GM21737 (cell line): ENCODE data around the gene TENM3.
"Not testable (repeated sequence)": the region's sequence is repeated elsewhere in the genome, so short reads cannot be mapped to it uniquely, and the experiment has no call there.

Source experiments
- ATAC-seq: cut with Tn5 transposase; IDR thresholded peaks from one replicate; pipeline ENCODE4 v1.9.1; 2021; ENCODE audit warnings: mild to moderate bottlenecking, moderate library complexity; ENCODE audit not compliant: unreplicated experiment

TENM3 gene

DNA sequence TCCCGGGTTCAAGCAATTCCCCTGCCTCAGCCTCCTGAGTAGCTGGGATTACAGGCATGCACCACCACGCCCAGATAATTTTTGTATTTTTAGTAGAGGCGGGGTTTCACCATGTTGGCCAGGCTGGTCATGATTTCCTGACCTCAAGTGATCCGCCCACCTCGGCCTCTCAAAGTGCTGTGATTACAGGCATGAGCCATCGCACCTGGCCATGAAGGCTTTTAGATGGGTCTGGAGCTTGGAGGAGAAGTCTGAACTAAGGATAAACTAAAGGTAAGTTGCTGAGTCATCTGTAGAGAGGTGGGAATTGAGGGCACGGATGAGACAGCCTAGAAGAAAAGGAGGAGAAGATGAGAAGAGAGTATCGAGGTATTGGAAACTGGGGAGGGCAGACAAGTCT is at the start of gene TENM3:
TSS of gene TENM3 (plus strand) at position 199 of the 400 bp plus-strand sequence. CDS start 80,619 bp downstream, outside the sequence.
- not testable (repeated sequence) for ATAC-seq

GRCh38 chr4:182194091-182194824 is 48.9 kb upstream of the TENM3 start:
- no peak for ATAC-seq

GRCh38 chr4:182197611-182198010 is 45.6 kb upstream of the TENM3 start:
- ATAC-seq, result no peak

DNA sequence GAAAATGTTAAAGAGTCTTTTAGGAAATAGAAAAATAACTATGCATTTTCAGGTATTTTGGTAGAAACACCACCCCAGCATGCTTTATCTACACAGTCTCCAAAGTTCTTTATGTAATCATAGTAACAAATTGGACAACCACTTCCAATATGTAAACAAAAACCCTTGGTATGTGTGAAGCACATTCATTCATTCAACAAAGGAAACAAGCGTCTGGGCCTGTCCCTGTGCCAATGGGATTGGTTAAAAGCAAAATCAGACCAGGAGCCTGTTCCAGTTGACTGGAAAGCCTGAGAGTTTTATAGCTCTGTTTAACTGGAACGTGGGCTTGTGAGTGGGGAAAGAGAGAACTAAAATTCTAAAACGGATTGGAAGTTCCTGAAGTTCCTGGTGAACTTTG is 41.3 kb upstream of the TENM3 start:
- ATAC-seq, result no peak

DNA sequence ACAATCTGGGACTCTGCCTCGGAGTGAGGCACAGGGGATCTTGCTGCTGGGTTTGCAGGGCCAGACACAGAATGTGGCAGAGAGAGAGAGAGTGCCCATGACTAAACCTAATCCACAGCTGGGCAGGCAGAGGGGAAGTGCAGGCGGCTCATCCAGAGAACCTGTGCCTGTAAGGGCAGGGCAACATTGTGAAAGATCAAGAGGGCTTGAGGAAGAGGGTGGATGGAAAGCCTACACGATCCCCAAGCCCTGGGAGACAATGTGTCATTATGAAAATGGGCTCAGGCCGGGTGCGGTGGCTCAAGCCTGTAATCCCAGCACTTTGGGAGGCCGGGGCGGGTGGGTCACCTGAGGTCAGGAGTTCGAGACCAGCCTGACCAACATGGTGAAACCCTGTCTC is 40.6 kb upstream of the TENM3 start:
- ATAC-seq, result no peak

- ATAC-seq, result no peak
These were observed 39.3 kb upstream of the TENM3 start for GRCh38 chr4:182203872-182204411.

- no peak for ATAC-seq
These were observed 37.9 kb upstream of the TENM3 start for GRCh38 chr4:182205306-182205705.

DNA sequence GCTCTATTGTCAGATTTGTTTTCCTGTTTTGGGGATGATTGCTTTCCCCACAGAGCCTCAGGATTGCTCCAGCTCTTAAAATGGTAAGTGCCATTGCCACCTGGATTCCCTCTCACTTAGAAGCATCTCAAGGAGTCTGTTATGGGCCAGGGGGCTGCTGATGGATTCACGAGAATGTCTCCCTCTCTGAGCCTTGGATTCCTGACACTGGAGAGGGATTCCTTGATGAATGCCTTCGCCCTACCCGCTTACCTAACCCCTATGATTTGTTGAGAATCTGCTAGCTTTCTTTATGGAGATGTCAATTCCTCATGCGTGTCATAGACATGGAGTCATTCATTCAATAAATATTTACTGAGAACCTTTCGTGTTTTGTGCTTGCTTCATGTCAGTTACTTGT is 36.9 kb upstream of the TENM3 start:
- ATAC-seq, result no peak

GRCh38 chr4:182206916-182207315 is 36.3 kb upstream of the TENM3 start:
- ATAC-seq, result no peak

- no peak for ATAC-seq
These were observed 35.3 kb upstream of the TENM3 start for GRCh38 chr4:182207830-182208396.

GRCh38 chr4:182208526-182209050 is 34.6 kb upstream of the TENM3 start:
- ATAC-seq, result no peak

DNA sequence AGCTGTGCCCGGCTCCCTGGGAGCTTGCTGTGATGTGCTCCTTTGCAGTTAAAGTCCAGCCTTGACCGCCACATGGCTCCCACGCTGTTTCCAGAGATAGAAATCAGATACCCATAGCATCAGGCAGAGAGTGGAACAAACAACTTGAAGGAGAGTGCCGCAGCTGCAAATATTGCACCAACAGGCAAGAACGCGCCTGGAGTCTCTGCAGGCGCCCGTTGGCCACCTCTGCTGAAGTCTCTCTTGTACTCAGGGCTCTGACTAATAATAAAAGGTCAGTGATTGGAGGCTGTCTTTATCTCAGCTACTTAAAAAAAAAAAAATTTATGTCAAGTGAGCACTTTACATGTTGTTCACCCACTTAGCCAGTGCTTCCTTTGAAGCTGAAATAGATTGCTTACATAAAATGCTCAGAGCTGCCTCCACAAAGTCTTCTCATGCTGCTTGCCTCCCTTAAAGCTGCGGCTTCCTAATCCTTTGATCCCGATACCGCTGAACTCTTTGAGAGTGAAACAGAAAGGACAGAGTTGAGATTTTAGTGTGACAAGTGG is 30.9 kb upstream of the TENM3 start:
- ATAC-seq, result no peak

DNA sequence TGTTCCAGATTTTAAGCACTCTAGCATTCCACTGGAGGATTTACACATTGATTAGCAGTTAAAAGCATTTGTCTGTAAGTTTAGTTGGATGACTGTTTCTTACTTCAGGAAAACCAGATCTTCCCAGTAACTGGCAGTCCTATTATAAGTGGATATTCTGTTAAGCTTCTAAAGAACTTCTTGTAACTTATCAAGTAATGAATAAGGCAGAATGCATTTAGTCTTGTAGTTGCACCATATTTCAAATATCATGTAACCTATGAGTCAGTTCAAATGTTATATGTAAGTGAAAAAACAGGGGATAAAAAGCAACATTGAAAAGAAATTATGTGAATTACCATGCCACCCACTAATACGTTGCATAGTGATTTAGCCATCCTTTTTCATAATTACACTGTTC is 30.2 kb upstream of the TENM3 start:
- ATAC-seq, result no peak

GRCh38 chr4:182215148-182215547 is 28.1 kb upstream of the TENM3 start:
- no peak for ATAC-seq

- ATAC-seq, result no peak
These were observed 27.2 kb upstream of the TENM3 start for GRCh38 chr4:182216005-182216404.

DNA sequence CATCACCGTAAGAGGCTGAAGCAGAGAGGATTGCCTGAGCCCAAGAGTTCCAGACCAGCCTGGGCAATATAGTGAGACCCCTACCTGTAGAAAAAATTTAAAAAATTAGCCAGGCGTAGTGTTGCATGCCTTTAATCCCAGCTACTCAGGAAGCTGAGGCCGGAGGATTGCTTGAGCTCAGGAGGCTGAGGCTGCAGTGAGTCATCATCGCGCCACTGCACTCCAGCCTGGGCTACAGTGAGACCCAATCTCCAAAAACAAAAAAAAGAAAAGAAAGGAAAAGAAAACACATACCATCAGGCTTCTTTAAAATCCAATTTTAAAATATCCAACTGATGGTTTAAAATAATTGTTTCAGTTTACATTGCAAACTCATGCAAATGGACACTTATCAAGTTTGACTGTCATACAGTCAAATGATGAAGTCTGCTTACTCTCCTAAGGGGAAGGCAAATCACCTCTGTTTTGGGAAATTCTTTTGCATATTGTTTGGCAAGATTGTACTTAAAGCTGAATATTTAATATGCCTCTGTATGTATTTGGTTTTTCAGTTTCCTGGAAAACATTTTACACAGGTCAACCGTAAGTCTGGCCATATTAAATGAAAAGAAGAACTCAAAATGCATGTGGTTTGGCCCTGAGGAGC is 23.7 kb upstream of the TENM3 start:
- no peak for ATAC-seq

DNA sequence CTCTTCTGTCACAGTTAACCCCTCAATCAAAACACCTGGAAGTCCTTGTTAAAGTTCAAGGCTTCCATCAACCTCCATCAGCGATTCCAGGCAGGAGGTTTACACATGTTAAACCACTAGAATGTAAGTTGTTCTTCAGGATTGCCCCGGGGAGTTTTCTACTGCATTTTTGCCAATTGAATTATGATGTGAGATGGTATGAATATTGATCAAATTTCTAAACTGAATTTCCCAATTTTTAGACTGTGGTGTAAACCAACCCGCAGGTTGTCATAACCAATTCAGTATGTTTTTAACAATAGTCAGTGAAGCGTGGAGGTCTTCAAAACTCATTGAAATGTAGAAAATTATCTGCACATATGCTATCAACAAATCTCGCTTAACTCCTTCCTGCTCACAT is 21.2 kb upstream of the TENM3 start:
- ATAC-seq, result no peak

DNA sequence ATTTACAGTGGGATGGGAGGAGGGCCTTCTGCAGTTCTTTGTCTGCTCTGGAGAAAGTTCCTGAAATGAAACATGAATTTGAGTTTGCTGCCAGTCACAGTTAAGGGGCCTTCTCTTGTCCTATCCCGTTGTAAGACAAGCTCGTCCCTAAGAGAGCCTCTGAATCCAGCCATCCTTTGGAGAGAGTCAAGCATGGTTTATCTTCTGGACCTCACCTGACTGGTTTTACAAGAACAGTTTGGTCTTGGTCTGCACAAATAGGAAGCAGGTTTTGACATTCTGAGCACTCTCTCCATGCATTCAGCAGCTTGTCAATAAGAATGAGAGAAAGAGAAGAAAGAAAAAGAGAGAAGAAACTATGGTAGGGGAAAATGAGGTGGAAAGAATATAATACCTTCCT is 20.4 kb upstream of the TENM3 start:
- no peak for ATAC-seq

DNA sequence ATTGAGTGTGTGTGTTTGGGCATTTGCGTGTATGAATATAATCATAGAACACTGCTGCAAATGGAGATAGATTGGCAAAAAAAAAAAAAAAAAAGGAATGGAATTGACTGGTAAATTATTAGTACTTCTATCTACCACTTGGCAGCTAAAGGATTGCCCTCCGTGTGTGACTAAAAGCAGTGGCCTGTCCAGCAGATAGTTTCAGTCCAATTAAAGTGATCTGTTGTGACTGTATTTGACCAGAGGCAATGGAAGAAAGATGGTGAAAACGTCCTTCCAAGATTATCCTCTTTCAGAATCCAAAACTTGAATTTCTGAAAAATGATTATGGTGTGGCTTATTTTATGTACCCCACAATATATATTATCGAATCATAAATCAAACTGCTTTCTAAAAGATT is 19.5 kb upstream of the TENM3 start:
- no peak for ATAC-seq

GRCh38 chr4:182224192-182224850 is 18.9 kb upstream of the TENM3 start:
- ATAC-seq, result no peak

- no peak for ATAC-seq
These were observed 17.8 kb upstream of the TENM3 start for GRCh38 chr4:182225257-182225852.
